Suprapubic skin (tissue), 4 donors: Measurements from ENCODE around the gene OVAAL. TPM values are rescaled to one million over a fixed set of nuclear protein-coding genes. Genes with fewer than 3 reads are reported as not detected.

Experiments
- DNase-seq, 2 donors: peaks; one replicate each; pipeline ENCODE4 v3.0.0-alpha.2; 2019; ENCODE audit warnings: low spot score in 2 of 2
- H3K27ac ChIP-seq: fragments of 200-600 bp; sonication (generic); one replicate; pipeline ENCODE4 v1.5.1; 2019
- H3K27me3 ChIP-seq: fragments of 200-600 bp; sonication (generic); one replicate; pipeline ENCODE4 v1.5.1; 2019
- H3K36me3 ChIP-seq: fragments of 200-600 bp; sonication (generic); one replicate; pipeline ENCODE4 v1.5.1; 2019
- H3K4me1 ChIP-seq: fragments of 200-600 bp; sonication (generic); one replicate; pipeline ENCODE4 v1.5.1; 2019
- H3K4me3 ChIP-seq: fragments of 200-600 bp; sonication (generic); one replicate; pipeline ENCODE4 v1.5.1; 2019; ENCODE audit warnings: mild to moderate bottlenecking
- H3K9me3 ChIP-seq: fragments of 200-600 bp; sonication (generic); one replicate; pipeline ENCODE4 v1.5.1; 2019
- CTCF ChIP-seq, 2 donors: fragments of 200-600 bp in 1 of 2; fragments of 450-650 bp in 1 of 2; sonication (generic) in 1 of 2; IDR thresholded peaks; one replicate each; pipeline ENCODE4 v1.5.1; 2016 to 2019; ENCODE audit warnings: antibody characterized with exemption in 2 of 2, mild to moderate bottlenecking in 1 of 2, moderate library complexity in 1 of 2
- EP300 ChIP-seq: sonication (generic); formaldehyde crosslinking; IDR thresholded peaks from one replicate; pipeline ENCODE4 v1.6.1; 2017; ENCODE audit warnings: antibody characterized with exemption
- POLR2A ChIP-seq, 2 donors: fragments of 450-650 bp; IDR thresholded peaks; one replicate each; pipeline ENCODE4 v1.6.1; 2017; ENCODE audit warnings: antibody characterized with exemption in 2 of 2, mild to moderate bottlenecking in 2 of 2, moderate library complexity in 2 of 2
- POLR2AphosphoS5 ChIP-seq, 3 donors: sonication (generic); formaldehyde crosslinking; IDR thresholded peaks; one replicate each; pipeline ENCODE4 v1.6.1; 2017; ENCODE audit warnings: antibody characterized with exemption in 3 of 3
- WGBS: methylation state at CpG from one replicate; pipeline ENCODE4 v1.1.5; 2018; 5-methylcytosine and 5-hydroxymethylcytosine counted together
- total RNA-seq, 4 donors: library from RNA; depleted of rRNA; stranded (reverse); fragments of >200 nt; gene quantifications; one replicate each; pipeline ENCODE4 v1.1.0, GENCODE V29; 2016

The OVAAL gene
- total RNA-seq, 4 donors from 2014 or later, result not detected

- Histone ChIP-seq H3K4me1 (peaks cover 9% of the 10 kb centered on the region), H3K36me3 (no peaks in the 10 kb centered on the region), H3K27me3 (no peaks in the 10 kb centered on the region), H3K9me3 (no peaks in the 10 kb centered on the region), H3K27ac (no peak overlapping the region), H3K4me3 (no peak overlapping the region)
- DNase-seq, result no peak
- TF ChIP-seq POLR2AphosphoS5 (IDR thresholded peaks at IDR 0.05) (no peak), CTCF (IDR thresholded peaks at IDR 0.05) (no peak), POLR2A (IDR thresholded peaks at IDR 0.05) (no peak)
- 45% methylated on average over 2 of the region's 2 CpGs for WGBS
These were observed 33.1 kb upstream of the OVAAL start for GRCh38 chr1:180525715-180526039.

GRCh38 chr1:180527101-180527669, 31.6 kb upstream of the OVAAL start:
- 78% methylated on average over 5 of the region's 5 CpGs for WGBS
- no peak for DNase-seq
- Histone ChIP-seq H3K4me1 (peaks cover 6% of the 10 kb centered on the region), H3K4me3 (no peak overlapping the region), H3K27me3 (no peaks in the 10 kb centered on the region), H3K36me3 (no peaks in the 10 kb centered on the region), H3K27ac (no peak overlapping the region), H3K9me3 (no peaks in the 10 kb centered on the region)
- no peak for TF ChIP-seq EP300
- TF ChIP-seq POLR2AphosphoS5 (IDR thresholded peaks at IDR 0.05), result no peak
- no peak for TF ChIP-seq CTCF (IDR thresholded peaks at IDR 0.05)
- no peak for TF ChIP-seq POLR2A (IDR thresholded peaks at IDR 0.05)

GRCh38 chr1:180528868-180529470, 29.8 kb upstream of the OVAAL start:
- DNase-seq, result no peak

GRCh38 chr1:180530501-180530900, 28.3 kb upstream of the OVAAL start:
- no peaks in the 10 kb centered on the region for H3K9me3 ChIP-seq
- H3K27ac ChIP-seq, result no peak overlapping the region
- no peak overlapping the region for H3K4me3 ChIP-seq
- DNase-seq, result no peak
- peaks cover 4% of the 10 kb centered on the region for H3K4me1 ChIP-seq
- TF ChIP-seq CTCF (IDR thresholded peaks at IDR 0.05), result no peak
- no peak for TF ChIP-seq POLR2A (IDR thresholded peaks at IDR 0.05)
- TF ChIP-seq EP300, result no peak
- TF ChIP-seq POLR2AphosphoS5 (IDR thresholded peaks at IDR 0.05), result no peak
- peaks cover 1% of the 10 kb centered on the region for H3K27me3 ChIP-seq
- no peaks in the 10 kb centered on the region for H3K36me3 ChIP-seq
- 47% methylated on average over 5 of the region's 5 CpGs for WGBS

More at GRCh38 chr1:180528868-180529470, 29.8 kb upstream of the OVAAL start:
- Histone ChIP-seq H3K27ac (no peak overlapping the region), H3K36me3 (no peaks in the 10 kb centered on the region), H3K9me3 (no peaks in the 10 kb centered on the region), H3K4me3 (no peak overlapping the region), H3K4me1 (no peaks in the 10 kb centered on the region), H3K27me3 (no peaks in the 10 kb centered on the region)
- WGBS, result 83% methylated on average over 11 of the region's 11 CpGs
- TF ChIP-seq POLR2AphosphoS5 (IDR thresholded peaks at IDR 0.05) (no peak), POLR2A (IDR thresholded peaks at IDR 0.05) (no peak), CTCF (IDR thresholded peaks at IDR 0.05) (no peak), EP300 (no peak)

- Histone ChIP-seq H3K4me1 (peaks cover 4% of the 10 kb centered on the region), H3K36me3 (no peaks in the 10 kb centered on the region), H3K27ac (no peak overlapping the region), H3K27me3 (peaks cover 10% of the 10 kb centered on the region), H3K9me3 (no peaks in the 10 kb centered on the region), H3K4me3 (no peak overlapping the region)
- TF ChIP-seq POLR2A (IDR thresholded peaks at IDR 0.05), result no peak
- TF ChIP-seq CTCF (IDR thresholded peaks at IDR 0.05), result no peak
- no peak for TF ChIP-seq POLR2AphosphoS5 (IDR thresholded peaks at IDR 0.05)
- no peak for TF ChIP-seq EP300
- DNase-seq, result no peak
- WGBS, result 89% methylated on average over 5 of the region's 5 CpGs
These were observed 25.9 kb upstream of the OVAAL start for GRCh38 chr1:180532854-180533253.
